ENCODE data around the gene GPR3.

DNA sequence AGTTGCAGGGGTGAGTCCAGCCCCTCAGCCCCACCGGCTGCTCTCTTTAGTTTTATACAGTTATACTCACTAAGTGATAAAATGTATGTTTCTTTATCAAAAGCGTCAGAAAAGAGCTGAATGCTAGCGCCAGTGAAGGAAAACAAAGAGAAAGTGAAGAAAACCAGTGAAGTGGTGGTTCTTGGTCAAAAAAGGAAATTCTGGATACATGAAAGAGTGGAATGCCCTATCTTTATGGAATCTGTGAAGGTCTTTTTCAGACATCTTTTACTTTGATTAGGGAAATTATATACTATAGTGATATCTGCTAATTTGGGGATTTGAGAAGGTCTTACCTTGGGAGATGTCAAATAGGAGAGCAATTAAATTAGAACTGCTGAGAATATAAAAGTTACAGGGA lies 41.3 kb downstream of the GPR3 start:
- TF ChIP-seq POLR2AphosphoS5 (IDR thresholded peaks at IDR 0.05; ENCODE audit: low read depth, low read length) (no peak), SIN3A (IDR thresholded peaks at IDR 0.05; ENCODE audit: borderline replicate concordance, insufficient read depth, low read depth, low read length) (no peak)
- TF ChIP-seq, protein P1, sequence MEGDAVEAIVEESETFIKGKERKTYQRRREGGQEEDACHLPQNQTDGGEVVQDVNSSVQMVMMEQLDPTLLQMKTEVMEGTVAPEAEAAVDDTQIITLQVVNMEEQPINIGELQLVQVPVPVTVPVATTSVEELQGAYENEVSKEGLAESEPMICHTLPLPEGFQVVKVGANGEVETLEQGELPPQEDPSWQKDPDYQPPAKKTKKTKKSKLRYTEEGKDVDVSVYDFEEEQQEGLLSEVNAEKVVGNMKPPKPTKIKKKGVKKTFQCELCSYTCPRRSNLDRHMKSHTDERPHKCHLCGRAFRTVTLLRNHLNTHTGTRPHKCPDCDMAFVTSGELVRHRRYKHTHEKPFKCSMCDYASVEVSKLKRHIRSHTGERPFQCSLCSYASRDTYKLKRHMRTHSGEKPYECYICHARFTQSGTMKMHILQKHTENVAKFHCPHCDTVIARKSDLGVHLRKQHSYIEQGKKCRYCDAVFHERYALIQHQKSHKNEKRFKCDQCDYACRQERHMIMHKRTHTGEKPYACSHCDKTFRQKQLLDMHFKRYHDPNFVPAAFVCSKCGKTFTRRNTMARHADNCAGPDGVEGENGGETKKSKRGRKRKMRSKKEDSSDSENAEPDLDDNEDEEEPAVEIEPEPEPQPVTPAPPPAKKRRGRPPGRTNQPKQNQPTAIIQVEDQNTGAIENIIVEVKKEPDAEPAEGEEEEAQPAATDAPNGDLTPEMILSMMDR (IDR thresholded peaks at IDR 0.05): no peak

Data from Panc1 (cell line).